GM21423 (cell line): ENCODE measurements around the gene WTIP.
"Not testable (repeated sequence)": the region's sequence is repeated elsewhere in the genome, so short reads cannot be mapped to it uniquely, and the experiment has no call there.

Source experiments
- ATAC-seq: cut with Tn5 transposase; IDR thresholded peaks from one replicate; pipeline ENCODE4 v1.9.1; 2021; ENCODE audit warnings: mild to moderate bottlenecking, moderate library complexity; ENCODE audit not compliant: unreplicated experiment

WTIP gene

DNA sequence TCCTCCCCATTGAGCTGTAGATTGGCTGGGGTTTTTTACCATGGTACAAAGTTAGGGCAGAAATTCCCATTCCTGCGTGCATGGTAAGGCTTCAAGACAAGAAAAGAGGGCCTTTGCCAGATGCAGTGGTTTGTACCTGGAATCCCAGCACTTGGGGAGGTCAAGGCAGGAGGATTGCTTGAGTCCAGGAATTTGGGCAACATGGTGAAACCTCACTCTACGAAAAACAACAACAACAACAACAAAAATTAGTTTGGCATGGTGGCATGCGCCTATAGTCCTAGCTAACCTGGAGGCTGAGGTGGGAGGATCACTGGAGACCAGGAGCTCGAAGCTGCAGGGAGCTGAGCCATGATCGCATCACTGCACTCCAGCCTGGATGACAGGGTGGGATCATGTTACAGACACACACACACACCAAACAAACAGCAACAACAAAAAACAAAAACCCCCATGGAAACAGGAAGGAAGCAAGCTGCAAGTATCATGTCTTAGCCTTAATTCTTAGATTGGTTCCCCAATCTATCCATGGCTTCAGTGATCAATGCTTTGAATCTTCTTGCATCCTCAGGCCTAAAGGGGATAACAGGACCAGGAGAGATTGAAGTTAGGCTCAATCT is 5.5 kb upstream of the WTIP start:
- no peak for ATAC-seq

DNA sequence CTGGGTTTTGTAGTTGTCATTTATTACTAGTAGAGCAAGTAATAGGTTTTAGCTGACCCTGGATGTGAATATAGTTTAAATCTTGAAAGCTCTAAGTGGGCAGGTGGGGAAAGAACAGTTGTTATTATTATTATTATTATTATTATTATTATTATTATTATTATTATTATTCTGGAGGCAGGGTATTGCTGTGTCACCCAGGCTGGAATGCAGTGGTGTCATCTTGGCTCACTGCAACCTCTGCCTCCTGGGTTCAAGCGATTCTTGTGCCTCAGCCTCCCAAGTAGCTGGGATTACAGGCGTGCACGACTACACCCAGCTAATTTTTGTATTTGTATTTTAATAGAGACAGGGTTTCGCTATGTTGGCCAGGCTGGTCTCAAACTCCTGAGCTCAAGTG is 3.1 kb upstream of the WTIP start:
- ATAC-seq: not testable (repeated sequence)

DNA sequence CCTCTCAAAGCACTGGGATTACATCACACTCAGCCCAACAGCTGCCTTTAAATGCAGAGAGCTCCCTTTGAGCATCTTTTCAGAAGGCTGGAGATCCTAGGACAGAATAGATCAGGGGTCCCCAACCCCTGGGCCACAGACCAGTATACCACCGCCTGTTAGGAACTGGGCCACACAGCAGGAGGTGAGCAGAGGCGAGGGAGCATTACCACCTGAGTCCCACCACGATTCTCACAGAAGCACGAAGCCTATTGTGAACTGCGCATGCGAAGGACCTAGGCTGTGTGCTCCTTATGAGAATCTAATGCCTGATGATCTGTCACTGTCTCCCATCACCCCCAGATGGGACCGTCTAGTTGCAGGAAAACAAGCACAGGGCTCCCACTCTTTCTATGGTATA is 2.2 kb upstream of the WTIP start:
- ATAC-seq: no peak

DNA sequence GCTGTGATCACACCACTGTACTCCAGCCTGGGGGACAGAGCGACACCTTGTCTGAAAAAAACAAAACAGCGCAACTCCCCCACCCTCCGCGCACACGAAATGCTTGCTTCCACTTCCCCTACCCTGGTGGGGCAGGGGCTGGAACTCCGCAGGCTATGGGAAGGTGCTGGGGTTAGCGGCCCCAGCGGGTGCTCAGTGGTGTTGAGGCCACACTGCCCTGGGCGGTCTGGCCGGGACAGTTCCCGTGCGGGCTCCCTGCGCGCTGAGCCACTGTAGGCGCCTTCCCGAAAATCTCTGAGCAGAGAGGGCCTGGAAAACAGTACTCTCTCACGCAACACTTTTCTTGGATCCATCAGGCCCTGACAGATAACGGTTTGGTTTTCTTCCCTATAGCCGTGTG is 1.1 kb upstream of the WTIP start:
- ATAC-seq: no peak

DNA sequence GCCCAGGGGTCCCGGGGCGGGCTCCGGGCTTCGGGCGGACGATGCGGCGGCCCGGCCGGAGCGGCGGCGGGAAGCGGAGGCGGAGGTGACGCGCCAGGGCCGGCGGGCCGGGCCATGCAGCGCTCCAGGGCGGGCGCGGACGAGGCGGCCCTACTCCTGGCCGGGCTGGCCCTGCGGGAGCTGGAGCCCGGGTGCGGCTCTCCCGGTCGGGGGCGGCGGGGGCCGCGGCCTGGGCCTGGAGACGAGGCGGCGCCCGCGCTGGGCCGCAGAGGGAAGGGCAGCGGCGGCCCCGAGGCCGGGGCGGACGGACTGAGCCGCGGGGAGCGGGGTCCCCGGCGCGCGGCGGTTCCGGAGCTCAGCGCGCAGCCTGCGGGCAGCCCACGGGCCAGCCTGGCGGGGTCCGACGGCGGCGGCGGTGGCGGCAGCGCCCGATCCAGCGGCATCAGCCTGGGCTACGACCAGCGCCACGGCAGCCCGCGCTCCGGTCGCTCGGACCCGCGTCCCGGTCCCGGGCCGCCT is 362 bp downstream of the WTIP start:
- ATAC-seq: no peak

DNA sequence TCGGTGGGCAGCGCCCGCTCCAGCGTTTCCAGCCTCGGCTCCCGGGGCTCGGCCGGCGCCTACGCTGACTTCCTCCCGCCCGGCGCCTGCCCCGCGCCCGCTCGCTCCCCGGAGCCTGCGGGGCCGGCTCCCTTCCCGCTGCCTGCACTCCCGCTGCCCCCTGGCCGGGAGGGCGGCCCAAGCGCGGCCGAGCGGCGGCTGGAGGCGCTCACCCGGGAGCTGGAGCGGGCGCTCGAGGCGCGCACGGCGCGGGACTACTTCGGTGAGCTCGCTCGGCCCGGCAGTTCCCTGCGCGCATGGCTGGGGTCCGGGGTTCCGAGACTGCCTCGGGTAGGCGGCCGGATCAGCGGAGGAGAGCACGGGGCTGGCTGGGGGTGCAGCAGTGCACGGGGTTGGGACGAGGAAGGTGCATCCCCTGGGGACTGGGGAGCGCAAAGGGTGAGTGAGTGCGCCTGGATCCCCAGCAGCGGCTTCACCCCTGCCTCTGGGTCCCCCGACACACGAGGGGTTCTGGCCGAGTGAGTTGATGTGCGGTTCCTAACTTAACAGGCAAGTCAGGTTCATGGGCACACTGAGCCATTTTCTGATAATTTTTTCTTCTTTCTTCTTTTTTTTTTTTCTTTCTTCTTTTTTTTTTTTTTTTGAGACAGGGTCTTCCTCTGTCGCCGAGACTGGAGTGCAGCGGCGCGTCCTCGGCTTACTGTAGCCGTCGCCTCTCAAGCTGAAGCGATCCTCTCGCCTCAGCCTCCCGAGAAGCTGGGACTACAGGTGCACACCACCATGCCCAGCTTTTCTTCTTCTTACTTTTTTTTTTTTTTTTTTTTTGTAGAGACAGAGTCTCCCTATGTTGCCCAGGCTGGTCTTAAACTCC is 1.1 kb downstream of the WTIP start:
- ATAC-seq: no peak

DNA sequence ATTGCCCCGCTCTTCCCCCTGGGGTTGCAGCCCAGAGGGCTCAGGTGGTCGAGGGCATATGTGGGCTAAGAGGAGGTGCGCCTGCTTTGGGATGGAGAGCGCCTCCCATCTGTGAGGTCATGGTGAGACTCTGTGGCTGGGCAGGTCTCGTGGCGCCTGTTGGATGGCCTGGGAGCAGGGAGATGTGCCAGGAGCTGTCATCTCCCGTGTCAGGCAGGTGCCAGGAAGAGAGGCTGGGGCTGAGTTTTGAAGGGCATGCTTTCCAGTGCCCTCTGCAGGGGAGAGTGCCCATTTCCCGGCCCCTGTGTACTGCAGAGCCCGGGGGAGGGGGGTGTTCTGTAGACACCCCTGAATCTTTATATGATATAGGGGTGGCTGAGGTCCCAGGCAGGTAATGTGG is 2.8 kb downstream of the WTIP start:
- ATAC-seq: no peak

DNA sequence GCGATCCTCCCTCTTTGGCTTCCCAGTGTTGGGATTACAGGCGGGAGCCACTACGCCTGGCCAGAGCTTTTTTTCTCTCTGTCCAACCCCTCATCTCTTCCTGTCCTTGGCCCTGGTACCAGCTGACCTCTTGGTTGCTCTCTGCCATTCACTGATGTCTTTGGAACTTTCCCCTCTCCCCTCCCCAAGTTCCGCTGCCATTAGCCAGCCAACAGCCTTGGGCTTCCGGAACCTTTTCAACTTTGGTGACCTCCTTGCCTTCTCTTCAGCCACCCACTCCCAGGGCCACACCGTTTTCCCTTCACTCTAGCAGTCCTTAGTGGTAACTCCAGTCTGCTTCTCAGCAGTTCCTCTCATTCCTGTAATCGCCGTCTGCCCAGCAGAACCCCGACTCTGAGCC is 4.3 kb downstream of the WTIP start:
- ATAC-seq: no peak

DNA sequence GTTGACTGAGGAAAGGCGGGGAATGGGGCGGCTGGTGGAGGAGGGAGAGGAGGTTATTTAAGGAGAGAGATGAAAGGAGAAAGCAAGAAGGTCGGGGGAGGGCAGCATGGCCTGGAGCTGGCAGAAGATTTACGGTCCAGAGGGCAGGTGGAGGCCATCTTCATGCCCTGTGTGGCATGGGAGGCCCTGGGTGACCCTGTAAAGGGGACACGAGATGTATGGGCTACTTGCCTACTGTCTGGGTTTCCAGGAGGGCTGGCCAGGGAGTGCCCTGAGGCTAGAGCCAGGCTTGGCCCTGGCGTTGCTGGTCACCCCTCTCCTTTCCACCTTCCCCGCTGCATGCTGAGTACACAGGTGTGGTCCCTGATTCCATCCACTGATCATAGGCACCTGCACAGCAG is 6.1 kb downstream of the WTIP start:
- no peak for ATAC-seq

DNA sequence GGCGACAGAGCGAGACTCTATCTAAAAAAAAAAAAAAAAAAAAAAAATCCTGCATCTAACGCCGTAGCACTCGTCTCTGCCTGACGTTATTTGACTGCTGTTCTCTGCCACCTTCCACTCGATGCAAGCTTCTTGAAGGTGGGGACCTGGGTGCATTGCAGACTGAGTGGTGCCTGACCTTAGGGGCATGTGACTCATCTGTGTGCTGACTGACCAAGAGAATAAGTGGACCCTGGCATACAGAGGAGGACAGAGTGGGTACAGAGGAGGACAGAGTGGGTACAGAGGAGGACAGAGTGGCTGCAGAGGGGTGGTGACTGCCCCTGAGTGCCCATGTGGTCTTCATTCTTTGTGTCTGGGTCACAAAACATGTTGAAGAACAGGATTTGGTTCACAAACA is 7.6 kb downstream of the WTIP start:
- ATAC-seq: no peak

DNA sequence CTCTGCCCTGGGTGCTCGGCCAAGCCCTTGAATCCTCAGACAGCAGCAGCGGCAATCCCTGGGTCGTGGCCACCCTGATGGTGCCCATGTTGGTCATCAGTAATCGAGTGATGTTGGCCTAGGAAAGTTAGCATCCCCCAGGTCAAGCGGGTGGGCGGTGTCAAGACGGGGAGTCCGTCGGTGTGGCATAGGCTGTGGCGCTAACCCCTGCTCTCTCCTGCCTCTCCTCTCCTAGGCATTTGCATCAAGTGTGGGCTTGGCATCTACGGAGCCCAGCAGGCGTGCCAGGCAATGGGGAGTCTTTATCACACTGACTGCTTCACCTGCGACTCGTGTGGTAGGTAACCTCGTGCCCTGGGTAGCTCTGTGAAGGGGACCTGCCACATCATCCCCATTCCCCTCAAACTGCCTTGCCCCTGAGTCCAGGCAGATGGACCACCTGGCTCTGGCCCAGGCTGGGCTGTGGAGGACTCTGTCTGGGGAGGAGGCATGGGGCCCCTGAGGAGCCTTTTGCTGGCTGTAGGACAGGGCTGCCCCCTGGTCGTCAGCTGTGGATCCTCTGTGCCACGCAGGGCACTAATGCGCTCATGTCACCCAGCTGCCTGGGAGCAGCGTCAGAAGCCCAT is 8.7 kb downstream of the WTIP start:
- no peak for ATAC-seq

DNA sequence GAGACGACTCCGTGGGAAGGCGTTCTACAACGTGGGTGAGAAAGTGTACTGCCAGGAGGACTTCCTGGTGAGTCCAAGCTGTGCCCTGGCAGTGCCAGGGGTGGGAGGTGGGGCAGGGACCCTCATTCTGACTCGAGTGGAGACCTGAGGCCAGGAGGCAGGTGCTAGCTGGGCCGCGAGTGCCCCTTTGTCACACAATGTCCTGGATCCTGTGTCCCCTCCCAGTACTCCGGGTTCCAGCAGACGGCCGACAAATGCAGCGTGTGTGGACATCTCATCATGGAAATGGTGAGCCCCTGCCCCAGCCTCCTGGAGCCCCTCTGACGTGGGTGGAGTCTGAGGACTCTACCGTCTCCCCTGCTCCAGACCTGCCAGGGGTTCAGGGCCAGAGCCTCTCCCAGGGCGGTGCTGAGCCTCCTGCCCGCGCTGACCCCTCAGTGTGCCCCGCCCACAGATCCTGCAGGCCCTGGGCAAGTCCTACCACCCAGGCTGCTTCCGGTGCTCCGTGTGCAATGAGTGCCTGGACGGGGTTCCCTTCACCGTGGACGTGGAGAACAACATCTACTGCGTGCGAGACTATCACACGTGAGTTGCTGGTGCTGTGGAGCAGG is 11.6 kb downstream of the WTIP start:
- ATAC-seq: no peak

DNA sequence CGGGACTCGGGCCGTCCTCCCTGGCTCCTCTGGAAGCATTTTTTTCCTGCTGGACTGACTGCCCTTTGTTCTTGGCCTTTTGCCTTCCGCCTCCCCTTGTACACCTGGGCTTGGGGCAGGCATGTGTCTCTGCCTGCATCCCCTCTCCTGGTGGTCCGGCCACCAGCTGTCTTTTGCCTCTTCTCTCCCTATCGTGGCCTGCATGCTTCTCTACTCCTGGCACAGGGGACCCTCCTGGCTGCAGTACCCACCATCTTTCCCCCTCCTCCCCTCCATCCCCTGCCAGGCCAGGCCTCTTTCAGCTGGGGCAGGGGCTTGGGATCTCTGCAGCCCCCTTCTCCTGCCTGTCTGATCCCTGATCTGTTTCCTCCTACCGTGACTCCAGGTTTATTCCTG is 12.1 kb downstream of the WTIP start:
- no peak for ATAC-seq

DNA sequence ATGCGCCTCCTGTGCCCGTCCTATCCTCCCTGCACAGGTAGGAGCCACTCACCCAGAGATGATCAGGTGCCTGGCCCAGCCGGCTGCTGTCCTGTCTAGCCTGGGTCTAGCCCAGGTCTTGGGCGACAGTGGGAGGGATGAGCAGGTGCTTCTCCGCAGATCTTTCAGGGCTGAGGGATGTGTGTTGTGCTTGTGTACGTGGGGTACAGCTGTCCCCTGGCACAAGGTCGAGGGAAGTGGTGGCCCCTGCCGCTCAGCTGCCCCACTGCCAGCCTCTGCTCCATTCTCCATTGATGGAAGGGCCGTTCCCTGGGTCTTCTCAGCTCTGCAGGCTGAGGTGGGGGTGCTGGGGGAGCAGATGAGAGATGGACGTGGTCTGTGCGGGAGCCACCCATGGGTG is 13.0 kb downstream of the WTIP start:
- ATAC-seq: no peak

DNA sequence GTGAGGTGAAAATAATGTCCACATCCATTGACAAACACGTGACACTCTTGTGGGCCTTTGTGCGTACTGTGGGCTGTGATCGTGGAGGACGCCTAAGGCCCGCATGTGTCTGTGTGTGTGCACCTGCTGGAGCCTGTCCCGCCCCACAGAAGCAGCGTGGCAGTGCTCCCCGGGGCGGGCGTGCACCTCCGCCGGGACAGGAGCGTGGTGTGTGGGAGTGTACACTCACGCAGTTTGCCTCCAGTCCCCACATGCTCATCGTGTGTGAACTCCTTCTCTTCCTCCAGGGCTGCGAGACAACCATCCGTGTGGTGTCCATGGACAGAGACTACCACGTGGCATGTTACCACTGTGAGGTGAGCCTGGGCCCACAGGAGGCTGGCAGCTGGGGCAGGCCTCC is 13.9 kb downstream of the WTIP start:
- ATAC-seq: no peak

DNA sequence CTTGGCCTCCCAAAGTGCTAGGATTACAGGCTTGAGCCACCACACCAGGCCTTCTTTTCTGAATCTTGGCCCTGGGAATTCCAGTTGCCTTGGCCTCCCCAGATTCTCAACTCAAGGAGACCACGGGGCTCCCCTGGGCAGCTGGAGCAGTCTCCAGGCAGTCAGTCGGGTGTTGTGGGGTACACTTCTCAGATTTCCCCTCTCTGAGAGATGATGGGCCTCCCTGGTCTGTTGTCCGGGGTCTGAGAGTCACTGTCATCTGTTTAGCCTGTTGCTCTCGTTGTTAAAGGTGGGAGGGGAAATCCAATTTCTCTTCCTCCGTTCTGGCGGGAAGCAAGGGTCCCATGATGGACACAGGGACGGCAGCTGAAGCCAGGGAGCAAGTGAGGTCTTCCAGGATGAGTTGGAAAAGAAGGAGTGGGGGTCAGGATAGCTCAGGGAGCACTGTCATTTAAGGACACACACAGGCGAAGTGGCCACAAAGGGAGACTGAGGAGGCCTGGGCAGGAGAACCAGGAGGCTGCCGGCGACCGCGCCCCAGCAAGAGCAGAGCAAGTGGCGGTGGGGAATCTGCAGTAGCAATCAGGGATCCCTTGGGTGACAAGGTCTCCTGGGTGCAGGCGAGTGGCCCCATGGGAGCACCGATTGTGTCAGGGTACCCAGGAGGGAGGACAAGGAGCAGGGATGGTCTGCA is 15.7 kb downstream of the WTIP start:
- no peak for ATAC-seq

DNA sequence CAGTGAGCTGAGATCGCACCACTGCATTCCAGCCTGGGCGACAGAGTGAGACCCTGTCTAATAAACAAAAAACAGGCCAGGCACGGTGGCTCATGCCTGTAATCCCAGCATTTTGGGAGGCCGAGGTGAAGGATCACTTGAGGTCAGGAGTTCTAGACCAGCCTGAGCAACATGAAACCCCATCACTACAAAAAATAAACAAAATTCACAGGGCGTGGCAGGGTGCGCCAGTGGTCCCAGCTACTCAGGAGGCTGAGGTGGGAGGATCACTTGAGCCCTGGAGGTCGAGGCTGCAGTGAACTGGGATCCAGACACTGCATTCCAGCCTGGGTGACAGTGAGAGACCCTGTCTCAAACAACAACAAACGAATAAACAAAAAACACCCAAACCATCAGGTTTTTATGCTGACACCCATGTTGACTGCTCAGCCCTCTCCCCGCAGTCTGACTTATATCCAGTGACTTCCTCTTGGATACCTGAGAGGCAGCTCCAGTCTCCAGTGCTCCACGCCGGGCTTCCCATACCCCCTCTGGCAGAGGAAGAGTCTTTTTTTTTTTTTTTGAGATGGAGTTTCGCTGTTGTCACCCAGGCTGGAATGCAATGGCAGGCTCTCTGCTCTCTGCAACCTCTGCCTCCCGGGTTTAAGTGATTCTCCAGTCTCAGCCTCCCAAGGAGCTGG is 17.7 kb downstream of the WTIP start:
- ATAC-seq: no peak

DNA sequence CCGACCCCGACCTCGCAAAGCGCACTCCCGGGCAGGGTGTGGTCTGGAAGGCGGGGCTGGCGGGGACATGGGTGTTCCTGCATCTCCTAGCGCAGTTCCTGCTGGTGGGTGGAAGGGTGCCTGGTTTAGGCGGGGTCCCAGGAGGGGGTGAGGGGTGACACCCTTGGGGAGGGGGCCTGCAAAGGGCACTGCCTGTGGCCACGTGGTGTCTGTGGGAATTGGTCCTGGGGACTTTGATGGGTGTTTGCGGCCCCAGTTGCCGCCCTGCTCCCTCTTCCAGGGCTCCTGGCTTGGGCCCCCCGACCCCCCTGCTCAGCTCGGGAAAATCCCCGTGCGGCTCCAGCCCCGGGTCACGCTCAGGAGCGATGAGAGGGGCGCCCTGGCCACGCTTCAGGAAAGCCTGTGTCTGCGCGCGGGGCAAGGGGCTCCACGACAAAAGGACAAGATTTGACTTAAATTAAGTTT is 19.1 kb downstream of the WTIP start:
- ATAC-seq: no peak

DNA sequence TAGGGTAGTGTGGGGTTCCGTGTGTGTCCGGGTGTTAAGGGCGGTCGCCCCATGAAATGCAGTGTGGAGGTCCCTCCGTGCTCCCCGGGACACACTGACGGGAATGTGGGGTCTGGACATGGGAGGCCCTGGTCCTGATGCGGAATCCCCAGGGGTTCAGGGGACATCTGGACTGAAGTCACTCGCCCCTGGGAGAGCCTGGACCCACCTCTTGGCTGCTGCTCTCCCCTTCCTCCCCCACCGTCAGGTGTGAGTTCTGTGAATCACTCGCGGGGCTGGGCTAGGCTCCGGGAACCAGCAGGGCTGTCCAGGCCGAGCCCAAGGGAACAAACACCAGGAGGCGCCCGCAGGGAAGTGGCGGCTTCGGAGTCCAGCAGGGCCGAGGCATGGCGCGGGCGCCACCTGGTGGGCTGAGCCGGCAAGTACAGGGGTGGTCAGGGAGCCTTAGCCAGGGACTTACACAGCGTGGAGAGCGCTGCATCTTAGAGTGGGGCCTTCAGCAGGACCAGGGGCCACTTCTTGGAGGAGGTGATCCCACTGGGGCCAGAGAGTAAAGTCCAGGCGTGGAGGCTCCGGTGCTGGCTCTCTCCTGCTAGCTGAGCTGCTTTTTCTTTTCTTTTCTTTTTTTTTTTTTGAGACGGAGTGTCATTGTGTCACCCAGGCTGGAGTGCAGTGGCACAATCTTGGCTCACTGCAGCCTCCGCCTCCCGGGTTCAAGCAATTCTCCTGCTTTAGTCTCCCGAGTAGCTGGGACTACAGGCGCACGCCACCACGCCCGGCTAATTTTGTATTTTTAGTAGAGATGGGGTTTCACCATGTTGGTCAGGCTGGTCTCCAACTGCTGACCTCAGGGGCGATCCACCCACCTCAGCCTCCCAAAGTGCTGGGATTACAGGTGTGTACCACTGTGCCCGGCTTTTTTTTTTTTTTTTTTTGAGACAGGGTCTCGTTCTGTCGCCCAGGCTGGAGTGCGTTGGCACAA is 20.1 kb downstream of the WTIP start:
- peak; percentile 75 for ATAC-seq
